ENCODE results near the gene EVC2.

The EVC2 gene

GRCh38 chr4:5713861-5714260 lies 5.5 kb upstream of the EVC2 start:
- no peak overlapping the region for H3K4me3 ChIP-seq (ENCODE audit: low read depth, low read length)
- no peak for TF ChIP-seq CTCF (IDR thresholded peaks at IDR 0.05; ENCODE audit: low read depth, low read length, missing control alignments)
- no peak for DNase-seq (ENCODE audit: low read depth)

GRCh38 chr4:5712931-5713330 lies 4.6 kb upstream of the EVC2 start:
- no peak for DNase-seq (ENCODE audit: low read depth)
- no peak for TF ChIP-seq CTCF (IDR thresholded peaks at IDR 0.05; ENCODE audit: low read depth, low read length, missing control alignments)
- H3K4me3 ChIP-seq (ENCODE audit: low read depth, low read length): peak overlapping the region; percentile 67

- peak overlapping the region; percentile 67 for H3K4me3 ChIP-seq (ENCODE audit: low read depth, low read length)
- no peak for TF ChIP-seq CTCF (IDR thresholded peaks at IDR 0.05; ENCODE audit: low read depth, low read length, missing control alignments)
- peak; percentile 80 for DNase-seq (ENCODE audit: low read depth)
These were observed 4.2 kb upstream of the EVC2 start for GRCh38 chr4:5712517-5712916.

- TF ChIP-seq CTCF (IDR thresholded peaks at IDR 0.05; ENCODE audit: low read depth, low read length, missing control alignments): no peak
- DNase-seq (ENCODE audit: low read depth): no peak
- peak overlapping the region; percentile 67 for H3K4me3 ChIP-seq (ENCODE audit: low read depth, low read length)
These were observed 3.3 kb upstream of the EVC2 start for GRCh38 chr4:5711479-5712184.

- DNase-seq (ENCODE audit: low read depth): no peak
- no peak for TF ChIP-seq CTCF (IDR thresholded peaks at IDR 0.05; ENCODE audit: low read depth, low read length, missing control alignments)
- H3K4me3 ChIP-seq (ENCODE audit: low read depth, low read length): peak within 1 kb of the TSS; percentile 67
These were observed 2.7 kb upstream of the EVC2 start, which contains the start of gene EVC for GRCh38 chr4:5710961-5711478. Gene EVC, plus strand, starts transcription at chr4:5711201. Its CDS starts 180 bp downstream, at chr4:5711381.

- DNase-seq (ENCODE audit: low read depth): no peak
- peak overlapping the region; percentile 67 for H3K4me3 ChIP-seq (ENCODE audit: low read depth, low read length)
- peak; percentile 65 for TF ChIP-seq CTCF (IDR thresholded peaks at IDR 0.05; ENCODE audit: low read depth, low read length, missing control alignments)
These were observed 2.0 kb upstream of the EVC2 start for GRCh38 chr4:5710065-5710960.
